ENCODE data around the gene FLAD1. TPM values are rescaled to one million over a fixed set of nuclear protein-coding genes. Genes with fewer than 3 reads are reported as not detected.
"Not testable (repeated sequence)": the region's sequence is repeated elsewhere in the genome, so short reads cannot be mapped to it uniquely, and the experiment has no call there.

FLAD1 gene
- total RNA-seq, 1 donor from 2014 or later = 28.7 TPM

- H3K4me3 Mint-ChIP-seq (ENCODE audit: unreplicated experiment) = no peak overlapping the region
Measured at GRCh38 chr1:154974808-154975408, 8.2 kb upstream of the FLAD1 start.

DNA sequence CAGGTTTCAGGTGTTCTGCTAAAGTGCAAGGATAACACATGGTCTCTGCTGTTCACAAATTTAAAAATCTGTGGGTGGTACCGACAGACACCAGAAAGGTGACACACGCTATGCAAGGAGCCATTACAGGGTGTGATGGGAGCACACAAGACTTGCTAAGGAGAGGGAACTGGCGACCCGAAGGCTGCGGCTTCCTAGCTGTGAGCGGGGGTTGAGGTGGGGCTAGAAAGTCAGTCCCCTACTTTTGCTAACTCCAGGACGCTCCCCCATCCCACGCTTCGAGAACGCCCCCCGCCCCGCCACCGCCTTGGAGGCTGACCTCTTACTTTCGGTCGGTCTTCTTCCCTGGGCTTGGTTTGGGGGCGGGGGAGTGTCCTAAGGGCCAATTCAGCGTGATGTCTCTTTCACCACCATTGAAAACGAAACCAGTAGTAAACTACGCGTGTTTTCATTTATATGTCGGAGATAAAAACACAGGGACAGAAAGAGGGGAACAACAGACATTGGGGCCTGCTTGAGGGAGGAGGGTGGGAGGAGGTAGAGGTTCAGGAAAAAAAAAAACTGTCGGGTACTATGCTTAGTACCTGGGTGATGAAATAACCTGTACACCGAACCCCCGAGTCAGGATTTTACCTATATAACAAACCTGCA, 7.6 kb upstream of the FLAD1 start:
- Mint-ChIP-seq H3K4me3 (ENCODE audit: unreplicated experiment) (no peak overlapping the region), H3K27ac (ENCODE audit: unreplicated experiment) (no peak overlapping the region)
- no peak for DNase-seq (ENCODE audit: low spot score)

More at GRCh38 chr1:154974808-154975408, 8.2 kb upstream of the FLAD1 start:
- H3K9me3 Mint-ChIP-seq (ENCODE audit: low read depth) = no peaks in the 10 kb centered on the region
- no peak for DNase-seq (ENCODE audit: low spot score)
- H3K27me3 Mint-ChIP-seq (ENCODE audit: low read depth) = no peaks in the 10 kb centered on the region
- no peaks in the 10 kb centered on the region for H3K36me3 Mint-ChIP-seq (ENCODE audit: low read depth)
- TF ChIP-seq CTCF (IDR thresholded peaks at IDR 0.05) = no peak
- peaks cover 28% of the 10 kb centered on the region for H3K4me1 Mint-ChIP-seq (ENCODE audit: low read depth)
- no peak overlapping the region for H3K27ac Mint-ChIP-seq (ENCODE audit: unreplicated experiment)

GRCh38 chr1:154977762-154978161, 5.4 kb upstream of the FLAD1 start:
- not testable (repeated sequence) for H3K9me3 Mint-ChIP-seq (ENCODE audit: low read depth); H3K27ac Mint-ChIP-seq (ENCODE audit: unreplicated experiment); H3K36me3 Mint-ChIP-seq (ENCODE audit: low read depth); H3K4me1 Mint-ChIP-seq (ENCODE audit: low read depth); H3K4me3 Mint-ChIP-seq (ENCODE audit: unreplicated experiment); DNase-seq (ENCODE audit: low spot score); H3K27me3 Mint-ChIP-seq (ENCODE audit: low read depth)

More for the DNA sequence above, 7.6 kb upstream of the FLAD1 start:
- peaks cover 28% of the 10 kb centered on the region for H3K4me1 Mint-ChIP-seq (ENCODE audit: low read depth)
- H3K9me3 Mint-ChIP-seq (ENCODE audit: low read depth) = no peaks in the 10 kb centered on the region
- H3K27me3 Mint-ChIP-seq (ENCODE audit: low read depth) = no peaks in the 10 kb centered on the region
- no peak for TF ChIP-seq CTCF (IDR thresholded peaks at IDR 0.05)
- H3K36me3 Mint-ChIP-seq (ENCODE audit: low read depth) = no peaks in the 10 kb centered on the region

DNA sequence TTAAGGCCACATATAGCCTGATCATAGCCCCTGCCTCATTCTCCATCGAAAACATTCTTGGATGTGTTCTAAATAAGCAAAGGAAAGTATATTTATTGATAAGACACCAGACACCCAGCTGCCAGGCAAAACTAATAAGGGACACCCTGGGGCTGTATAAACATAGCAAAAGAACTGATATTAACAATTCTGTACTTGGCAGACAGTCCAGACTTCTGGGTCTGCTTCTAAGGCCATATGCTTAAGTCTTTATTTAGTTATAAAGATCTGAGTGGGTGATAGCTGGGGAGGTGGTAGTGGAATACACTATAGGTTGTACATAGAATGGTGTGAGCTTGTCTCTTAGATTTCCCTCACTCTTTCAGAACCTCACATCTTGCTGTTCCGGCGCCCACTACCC, 4.8 kb upstream of the FLAD1 start:
- Mint-ChIP-seq H3K36me3 (ENCODE audit: low read depth) (no peaks in the 10 kb centered on the region), H3K9me3 (ENCODE audit: low read depth) (no peaks in the 10 kb centered on the region), H3K27ac (ENCODE audit: unreplicated experiment) (no peak overlapping the region), H3K4me1 (ENCODE audit: low read depth) (peaks cover 3% of the 10 kb centered on the region), H3K4me3 (ENCODE audit: unreplicated experiment) (no peak overlapping the region), H3K27me3 (ENCODE audit: low read depth) (no peaks in the 10 kb centered on the region)
- DNase-seq (ENCODE audit: low spot score) = no peak
- TF ChIP-seq CTCF (IDR thresholded peaks at IDR 0.05) = no peak

DNA sequence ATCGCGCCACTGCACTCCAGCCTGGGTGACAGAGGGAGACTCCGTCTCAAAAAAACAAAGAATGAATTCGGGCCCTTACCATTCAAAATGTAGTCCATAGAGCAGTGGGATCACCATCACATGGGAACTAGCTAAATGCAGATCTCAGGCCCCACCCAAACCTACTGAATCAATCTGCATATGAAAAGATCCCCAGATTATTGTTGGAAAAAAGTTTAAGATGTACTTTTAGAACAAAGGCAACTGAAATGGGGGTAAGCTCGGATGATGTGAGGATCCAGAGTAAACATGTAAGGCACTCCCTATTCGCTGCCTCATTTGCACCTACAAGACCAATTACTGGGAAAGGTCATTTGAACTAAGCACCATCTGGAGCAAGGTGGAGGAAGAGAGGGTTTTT, 803 bp upstream of the FLAD1 start:
- Mint-ChIP-seq H3K4me3 (ENCODE audit: unreplicated experiment) (no peak overlapping the region), H3K27ac (ENCODE audit: unreplicated experiment) (no peak overlapping the region), H3K27me3 (ENCODE audit: low read depth) (no peaks in the 10 kb centered on the region), H3K9me3 (ENCODE audit: low read depth) (no peaks in the 10 kb centered on the region), H3K4me1 (ENCODE audit: low read depth) (peaks cover 8% of the 10 kb centered on the region), H3K36me3 (ENCODE audit: low read depth) (no peaks in the 10 kb centered on the region)
- DNase-seq (ENCODE audit: low spot score) = no peak
- no peak for TF ChIP-seq CTCF (IDR thresholded peaks at IDR 0.05)
